ENCODE data around the gene TFAP2B. TPM values are rescaled to one million over a fixed set of nuclear protein-coding genes. Genes with fewer than 3 reads are reported as not detected.

Gene TFAP2B
- total RNA-seq, 1 experiment from 2014 or later, result not detected

DNA sequence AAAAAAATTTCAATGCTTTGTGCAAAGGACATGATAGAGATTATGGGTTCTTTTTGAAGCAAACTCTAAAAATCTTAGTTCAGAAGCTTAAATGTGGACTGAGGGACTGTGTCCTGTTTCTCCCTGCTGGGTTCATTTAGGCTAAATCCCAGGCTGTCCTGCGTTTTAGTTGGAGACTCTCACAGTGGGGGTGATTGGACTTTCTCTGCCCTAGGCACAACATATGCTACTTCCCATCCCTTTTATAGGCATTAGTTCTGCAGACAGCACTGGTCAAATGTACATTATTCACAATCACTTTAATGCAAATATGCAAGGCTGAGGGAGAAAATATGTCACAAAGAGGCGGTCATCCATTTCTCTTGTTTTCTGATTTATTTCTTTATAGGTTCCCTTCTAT lies 71.3 kb downstream of the TFAP2B start:
- intact Hi-C loops (cut with micrococcal nuclease; ENCODE audit: unreplicated experiment), result no loop called here
- CTCF ChIA-PET, result no interaction called here
- Mint-ChIP-seq H3K27me3 (ENCODE audit: unreplicated experiment) (no peaks in the 10 kb centered on the region), H3K9me3 (ENCODE audit: low read depth, unreplicated experiment) (no peaks in the 10 kb centered on the region), H3K27ac (ENCODE audit: unreplicated experiment) (no peak overlapping the region), H3K36me3 (ENCODE audit: insufficient read depth, unreplicated experiment) (no peaks in the 10 kb centered on the region), H3K4me3 (ENCODE audit: low read depth, unreplicated experiment) (no peak overlapping the region), H3K4me1 (ENCODE audit: low read depth, unreplicated experiment) (no peaks in the 10 kb centered on the region)
- TF ChIP-seq, protein P1, sequence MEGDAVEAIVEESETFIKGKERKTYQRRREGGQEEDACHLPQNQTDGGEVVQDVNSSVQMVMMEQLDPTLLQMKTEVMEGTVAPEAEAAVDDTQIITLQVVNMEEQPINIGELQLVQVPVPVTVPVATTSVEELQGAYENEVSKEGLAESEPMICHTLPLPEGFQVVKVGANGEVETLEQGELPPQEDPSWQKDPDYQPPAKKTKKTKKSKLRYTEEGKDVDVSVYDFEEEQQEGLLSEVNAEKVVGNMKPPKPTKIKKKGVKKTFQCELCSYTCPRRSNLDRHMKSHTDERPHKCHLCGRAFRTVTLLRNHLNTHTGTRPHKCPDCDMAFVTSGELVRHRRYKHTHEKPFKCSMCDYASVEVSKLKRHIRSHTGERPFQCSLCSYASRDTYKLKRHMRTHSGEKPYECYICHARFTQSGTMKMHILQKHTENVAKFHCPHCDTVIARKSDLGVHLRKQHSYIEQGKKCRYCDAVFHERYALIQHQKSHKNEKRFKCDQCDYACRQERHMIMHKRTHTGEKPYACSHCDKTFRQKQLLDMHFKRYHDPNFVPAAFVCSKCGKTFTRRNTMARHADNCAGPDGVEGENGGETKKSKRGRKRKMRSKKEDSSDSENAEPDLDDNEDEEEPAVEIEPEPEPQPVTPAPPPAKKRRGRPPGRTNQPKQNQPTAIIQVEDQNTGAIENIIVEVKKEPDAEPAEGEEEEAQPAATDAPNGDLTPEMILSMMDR (IDR thresholded peaks at IDR 0.05; ENCODE audit: unreplicated experiment), result no peak
- no TSS peak for BruUV-seq (replicated peaks)
- DNase-seq, result no peak

DNA sequence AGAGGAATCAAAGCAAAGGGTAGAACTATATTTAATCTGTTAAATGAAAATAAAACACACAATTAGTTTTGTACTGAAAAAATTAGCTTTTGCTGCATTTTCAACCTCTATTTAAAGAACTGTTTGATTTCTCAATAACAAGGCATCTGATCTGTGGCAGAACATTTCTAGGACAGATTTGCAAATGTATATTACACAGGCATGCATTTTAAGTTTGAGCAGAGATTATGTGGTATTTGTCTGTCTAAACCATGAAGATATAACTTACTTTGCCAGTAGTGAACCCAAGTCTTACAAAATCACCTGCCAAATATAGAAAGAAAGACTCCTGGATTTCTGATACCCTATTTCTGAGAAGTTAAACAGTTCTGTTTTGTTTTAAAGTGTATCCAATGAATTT lies 71.9 kb downstream of the TFAP2B start:
- DNase-seq, result no peak
- Mint-ChIP-seq H3K27me3 (ENCODE audit: unreplicated experiment) (no peaks in the 10 kb centered on the region), H3K4me1 (ENCODE audit: low read depth, unreplicated experiment) (no peaks in the 10 kb centered on the region), H3K36me3 (ENCODE audit: insufficient read depth, unreplicated experiment) (no peaks in the 10 kb centered on the region), H3K4me3 (ENCODE audit: low read depth, unreplicated experiment) (no peak overlapping the region), H3K27ac (ENCODE audit: unreplicated experiment) (no peak overlapping the region), H3K9me3 (ENCODE audit: low read depth, unreplicated experiment) (no peaks in the 10 kb centered on the region)
- TF ChIP-seq, protein P1 (IDR thresholded peaks at IDR 0.05; ENCODE audit: unreplicated experiment), result no peak
- CTCF ChIA-PET, result no interaction called here
- BruUV-seq (replicated peaks), result no TSS peak
- intact Hi-C loops (cut with micrococcal nuclease; ENCODE audit: unreplicated experiment), result no loop called here

DNA sequence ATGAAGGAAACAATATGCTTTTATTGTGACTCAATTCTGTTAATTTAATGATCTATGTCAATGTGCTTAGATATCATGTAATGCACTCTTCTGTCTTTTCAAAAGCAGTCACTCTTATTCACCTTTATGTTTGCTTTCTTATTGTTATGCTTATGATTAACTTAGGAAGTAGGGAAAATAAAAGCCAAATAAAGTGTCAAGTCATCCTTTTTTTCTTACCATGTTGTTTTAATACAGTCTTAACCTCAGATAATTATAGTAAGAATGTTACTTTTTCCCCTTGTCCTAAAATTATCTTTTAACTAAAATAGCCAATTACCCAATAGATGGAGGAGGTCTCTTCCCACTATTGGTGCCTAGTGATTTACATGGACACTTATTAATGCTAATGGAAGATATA lies 72.6 kb downstream of the TFAP2B start:
- CTCF ChIA-PET, result no interaction called here
- H3K4me3 Mint-ChIP-seq (ENCODE audit: low read depth, unreplicated experiment), result no peak overlapping the region
- no peaks in the 10 kb centered on the region for H3K4me1 Mint-ChIP-seq (ENCODE audit: low read depth, unreplicated experiment)
- H3K27me3 Mint-ChIP-seq (ENCODE audit: unreplicated experiment), result no peaks in the 10 kb centered on the region
- intact Hi-C loops (cut with micrococcal nuclease; ENCODE audit: unreplicated experiment), result no loop called here
- TF ChIP-seq, protein P1 (IDR thresholded peaks at IDR 0.05; ENCODE audit: unreplicated experiment), result no peak
- DNase-seq, result no peak
- H3K36me3 Mint-ChIP-seq (ENCODE audit: insufficient read depth, unreplicated experiment), result no peaks in the 10 kb centered on the region
- BruUV-seq (replicated peaks), result no TSS peak
- H3K27ac Mint-ChIP-seq (ENCODE audit: unreplicated experiment), result no peak overlapping the region
- no peaks in the 10 kb centered on the region for H3K9me3 Mint-ChIP-seq (ENCODE audit: low read depth, unreplicated experiment)

Other genes starting within 250 kb of the TFAP2B start
- gene TFAP2D, start 105.3 kb upstream of the TFAP2B start, total RNA-seq (2022), result not detected in 2 replicates